ENCODE results near the gene MAP1S. TPM values are rescaled to one million over a fixed set of nuclear protein-coding genes. Genes with fewer than 3 reads are reported as not detected.

The MAP1S gene
- total RNA-seq (2014; rRNA removed; shearing (Covaris generic)), result 11.4 TPM in 2 replicates

GRCh38 chr19:17718947-17719711 lies at the start of gene MAP1S:
Gene MAP1S, plus strand, starts transcription at chr19:17719480. Its CDS starts 23 bp downstream, at chr19:17719503.
- DNase-seq (ENCODE audit: low read depth), result peak; percentile 67

DNA sequence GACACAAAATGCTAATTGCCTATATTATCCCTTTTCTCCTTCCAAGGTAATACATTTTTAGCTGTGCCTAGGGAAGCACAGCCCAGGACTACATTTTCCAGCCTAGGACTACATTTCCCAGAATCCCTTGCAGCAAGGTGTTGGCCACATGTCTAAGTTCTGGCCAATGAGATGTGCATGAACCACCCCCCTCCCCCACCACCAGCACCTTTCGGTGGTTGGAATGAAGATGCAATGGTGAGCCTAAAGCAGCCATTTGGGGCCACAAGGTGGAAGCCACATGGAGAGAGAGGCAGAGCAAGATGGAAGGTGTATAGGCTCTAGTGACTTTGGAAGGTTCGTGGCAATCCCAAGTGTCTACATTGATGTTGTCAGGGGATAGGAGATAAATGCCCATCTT lies 47.4 kb upstream of the MAP1S start:
- DNase-seq (ENCODE audit: low read depth), result peak; percentile 67

- no peak for DNase-seq (ENCODE audit: low read depth)
Measured at GRCh38 chr19:17673937-17674799, 45.1 kb upstream of the MAP1S start.

DNA sequence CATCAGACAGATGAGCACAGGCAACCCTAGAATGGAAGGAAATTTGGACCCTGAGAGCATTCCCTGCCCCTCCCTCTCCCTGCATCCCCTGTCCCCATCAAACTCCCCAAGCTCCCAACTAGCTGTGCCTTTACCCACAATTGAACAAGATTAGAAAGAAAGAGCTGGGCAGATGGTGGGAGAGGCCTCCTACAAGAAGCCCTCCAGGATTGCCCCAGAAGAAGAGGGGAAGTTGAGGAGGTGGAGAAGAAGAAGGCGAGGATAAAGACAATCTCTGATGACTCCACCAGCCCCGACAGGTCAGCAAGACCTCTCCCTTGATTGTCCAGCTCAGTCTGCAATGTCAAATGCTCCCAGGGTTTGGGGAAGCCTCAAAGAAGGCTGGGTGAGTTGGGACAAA lies 43.0 kb upstream of the MAP1S start:
- DNase-seq (ENCODE audit: low read depth), result no peak

- no peak for DNase-seq (ENCODE audit: low read depth)
Measured at GRCh38 chr19:17677002-17677401, 42.3 kb upstream of the MAP1S start.

- no peak for DNase-seq (ENCODE audit: low read depth)
Measured at GRCh38 chr19:17678836-17679235, 40.4 kb upstream of the MAP1S start.

- no peak for DNase-seq (ENCODE audit: low read depth)
Measured at GRCh38 chr19:17679526-17680229, 39.6 kb upstream of the MAP1S start.

DNA sequence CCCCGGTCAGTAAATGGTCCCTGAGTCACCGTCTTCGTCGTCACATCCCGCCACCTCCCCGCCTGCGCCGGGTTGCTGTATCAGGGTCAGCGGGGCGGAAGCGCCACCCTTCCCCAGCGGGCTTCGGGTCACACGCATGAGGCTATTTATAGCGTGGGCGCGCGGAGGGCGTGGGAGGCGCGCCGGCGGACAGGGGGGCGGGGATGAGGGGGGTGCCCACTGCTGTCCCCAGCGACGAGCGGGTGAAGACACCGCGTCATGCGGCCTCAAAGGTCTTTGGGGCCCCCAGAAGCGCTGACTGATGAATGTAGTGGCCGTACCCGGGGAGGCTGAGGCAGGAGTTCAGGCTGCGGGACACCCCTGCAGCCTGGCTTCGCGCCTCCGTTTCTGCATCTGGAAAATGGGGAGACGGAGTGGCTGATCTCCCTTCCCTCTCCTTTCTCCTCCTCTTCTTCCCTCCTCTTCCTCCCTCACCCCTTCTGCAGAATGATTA lies 39.0 kb upstream of the MAP1S start:
- DNase-seq (ENCODE audit: low read depth), result peak; percentile 75

DNA sequence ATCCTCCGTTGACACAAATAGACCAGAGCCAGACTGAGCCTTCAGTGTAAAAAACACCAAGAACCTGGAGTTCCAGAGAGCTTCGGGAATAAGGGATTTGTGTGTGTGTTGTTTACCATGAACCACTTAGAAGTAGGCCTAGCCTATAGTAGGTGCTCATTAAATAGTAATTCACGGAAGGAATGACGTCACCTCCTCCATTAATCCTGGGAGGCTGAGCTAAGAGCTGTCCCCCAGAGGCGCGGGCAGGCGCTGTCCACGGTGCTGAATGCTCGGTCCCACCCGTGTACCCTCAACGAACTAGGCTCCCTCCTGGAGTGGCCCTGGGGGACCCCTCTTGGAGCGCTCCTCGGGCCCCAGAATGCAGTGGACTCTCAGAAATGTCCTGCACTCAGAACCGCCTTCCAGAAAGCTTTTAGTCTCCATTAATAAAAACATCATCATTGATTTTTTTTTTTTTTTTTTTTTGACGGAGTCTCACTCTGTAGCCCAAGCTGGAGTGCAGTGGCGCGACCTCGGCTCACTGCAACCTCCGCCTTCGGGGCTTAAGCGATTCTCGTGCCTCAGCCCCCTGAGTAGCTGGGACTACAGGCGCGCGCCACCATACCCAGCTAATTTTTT lies 37.7 kb upstream of the MAP1S start:
- DNase-seq (ENCODE audit: low read depth), result peak; percentile 76

DNA sequence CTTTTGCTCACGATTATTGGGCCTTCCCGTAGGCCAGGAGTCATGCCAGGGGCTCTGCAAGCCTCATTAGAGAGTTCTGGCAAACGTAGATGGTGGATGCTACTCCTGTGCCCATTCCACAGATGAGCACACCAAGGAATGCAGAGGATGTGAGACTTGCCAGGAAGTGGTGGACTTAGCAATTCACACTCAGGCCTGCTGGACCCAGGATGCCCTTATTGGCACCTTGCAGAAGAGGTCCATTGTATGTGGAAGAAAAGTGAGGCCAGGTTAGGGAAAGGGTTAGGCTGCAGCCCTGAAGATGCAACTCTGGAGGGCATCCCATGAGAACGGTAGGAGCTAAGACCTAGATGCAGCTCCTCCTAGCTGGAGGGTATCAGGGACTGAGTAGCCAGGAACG lies 37.0 kb upstream of the MAP1S start:
- DNase-seq (ENCODE audit: low read depth), result no peak

DNA sequence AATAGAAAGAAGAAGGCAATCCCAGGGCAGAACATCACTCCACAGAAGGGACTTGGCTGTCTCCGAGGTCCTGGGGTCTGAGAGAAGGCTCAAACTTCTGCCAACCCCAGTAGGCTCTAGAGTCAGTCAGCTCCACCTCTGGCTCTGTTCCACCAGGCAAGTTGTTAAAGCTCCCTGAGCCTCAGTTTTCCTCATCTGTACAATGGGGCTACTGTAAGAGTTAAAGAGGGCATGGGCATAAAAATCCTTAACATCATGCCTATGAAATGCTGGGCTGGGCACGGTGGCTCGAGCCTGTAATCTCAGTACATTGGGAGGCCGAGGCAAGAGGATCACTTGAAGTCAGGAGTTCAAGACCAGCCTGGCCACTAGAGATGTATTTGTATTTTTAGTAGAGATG lies 36.2 kb upstream of the MAP1S start:
- no peak for DNase-seq (ENCODE audit: low read depth)

DNA sequence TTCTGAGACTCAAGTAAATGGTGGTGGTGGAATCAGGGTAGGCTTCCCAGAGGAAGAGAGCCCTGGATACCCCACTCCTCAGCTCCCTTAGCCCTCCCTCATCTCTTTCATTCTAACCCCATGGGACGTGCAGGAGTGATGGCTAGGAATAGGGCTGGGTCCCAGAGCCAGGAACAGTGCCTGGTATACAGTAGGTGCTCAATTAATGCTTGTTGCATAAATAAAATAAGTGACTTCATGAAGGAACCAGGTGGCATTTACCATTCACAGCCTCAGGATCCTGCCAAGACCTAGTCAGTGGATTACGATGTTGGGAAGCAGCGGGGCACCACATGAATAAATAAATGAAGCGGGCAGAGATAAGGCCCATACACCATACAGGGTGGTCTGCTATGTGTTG lies 35.0 kb upstream of the MAP1S start:
- no peak for DNase-seq (ENCODE audit: low read depth)

- no peak for DNase-seq (ENCODE audit: low read depth)
Measured at GRCh38 chr19:17685451-17686022, 33.7 kb upstream of the MAP1S start.

DNA sequence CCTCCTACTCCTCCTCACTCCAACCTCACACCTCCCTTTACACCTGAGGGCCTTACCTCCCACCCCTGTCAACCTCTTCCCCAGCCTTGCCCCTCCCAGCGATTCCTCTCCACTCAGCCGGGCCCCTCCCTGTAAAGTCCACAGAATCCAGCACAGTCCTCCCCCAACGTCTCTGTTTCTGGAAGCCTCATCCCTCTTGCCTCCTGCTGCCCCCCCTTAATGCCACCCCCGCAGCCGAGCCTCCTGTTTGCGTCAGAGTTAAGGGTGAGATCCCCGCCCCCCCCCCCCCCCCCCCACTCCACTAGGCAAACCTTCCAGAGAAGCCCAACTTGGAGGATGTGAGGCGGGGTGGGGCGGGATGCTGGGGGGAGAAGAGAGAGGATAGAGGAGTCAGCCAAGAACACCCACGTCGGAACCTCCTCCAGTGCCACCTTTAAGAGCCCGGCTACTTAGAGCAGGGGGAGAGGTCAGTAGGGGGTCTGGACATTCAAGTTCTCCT lies 33.2 kb upstream of the MAP1S start:
- no peak for DNase-seq (ENCODE audit: low read depth)

- DNase-seq (ENCODE audit: low read depth), result peak; percentile 60
Measured at GRCh38 chr19:17686592-17687024, 32.7 kb upstream of the MAP1S start.

DNA sequence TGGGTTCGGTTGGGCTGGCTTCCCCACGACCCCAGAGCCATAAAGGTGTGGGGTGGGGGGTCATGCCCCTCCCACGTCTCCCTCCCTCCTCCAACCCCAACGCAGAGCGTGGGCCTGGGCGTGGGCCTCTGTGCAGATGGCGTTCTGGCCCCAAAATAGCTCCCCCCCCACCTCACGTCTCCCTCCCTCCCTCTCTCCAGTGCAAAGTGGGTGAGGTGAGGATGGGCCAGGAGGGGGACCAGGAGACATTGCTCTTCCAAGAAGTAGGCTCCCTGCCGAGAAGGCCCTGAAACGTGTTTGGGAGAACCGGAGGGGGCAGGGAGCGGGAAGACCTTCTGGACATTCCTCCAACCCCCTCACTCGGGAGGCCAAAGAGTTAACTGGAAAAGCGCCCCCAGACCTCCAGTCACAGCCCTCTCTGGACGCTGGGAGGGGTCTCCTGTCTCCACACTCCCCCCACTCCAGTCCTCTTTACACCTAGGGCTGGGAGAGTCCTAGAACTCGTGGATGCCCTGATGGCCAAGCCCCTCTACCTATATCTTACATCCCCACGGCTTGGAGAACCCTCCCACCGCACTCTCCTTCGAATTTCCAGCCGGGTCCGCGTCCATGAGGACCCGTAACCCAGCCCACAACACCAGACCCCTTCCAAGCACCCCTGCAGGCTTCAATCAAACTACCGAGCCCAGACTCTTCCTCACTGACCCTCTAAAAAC lies 32.0 kb upstream of the MAP1S start:
- no peak for DNase-seq (ENCODE audit: low read depth)

DNA sequence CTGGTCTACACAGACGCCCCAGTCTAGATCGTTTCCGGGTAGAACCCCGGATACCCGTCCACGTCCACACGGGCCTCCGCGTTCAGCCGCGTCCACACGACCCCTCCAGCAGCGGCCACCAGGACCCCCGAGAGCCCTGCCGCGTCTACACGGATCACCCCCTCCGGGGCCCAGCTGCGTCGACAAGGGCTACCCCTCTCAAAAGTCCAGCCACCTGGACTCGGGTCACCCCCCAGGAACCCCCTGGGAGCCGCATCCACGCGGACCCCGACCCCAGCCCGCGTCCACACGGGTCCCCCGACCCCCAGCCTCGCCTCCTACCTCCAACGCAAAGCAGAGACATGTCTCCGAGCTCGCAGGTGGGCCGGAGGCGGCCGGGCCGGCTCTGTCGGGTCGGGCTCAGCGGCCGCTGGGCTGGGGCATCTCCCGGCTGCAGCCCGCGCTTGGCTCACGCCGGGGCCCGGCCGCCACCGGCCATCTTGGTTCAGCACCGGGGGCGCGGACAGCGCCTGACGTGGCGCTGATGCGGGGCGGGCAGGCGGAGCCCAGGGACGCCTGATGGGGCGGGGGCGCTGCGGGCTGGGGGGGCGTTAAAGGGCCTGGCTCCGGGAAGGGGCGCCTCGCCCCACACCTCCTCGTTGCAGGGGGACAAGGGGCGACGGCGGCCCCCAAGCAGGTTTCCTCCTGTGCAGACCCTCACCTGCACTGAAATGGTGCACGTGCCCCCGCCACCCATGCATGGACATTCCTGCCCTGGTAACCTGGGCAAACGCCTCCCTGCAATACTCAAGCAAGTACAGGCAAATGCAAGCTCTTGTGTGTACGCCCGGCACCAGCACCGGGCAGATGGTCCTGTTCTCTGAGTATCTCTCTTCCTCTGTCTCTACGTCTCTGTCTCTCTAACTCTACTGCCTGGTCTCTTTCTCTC lies 31.2 kb upstream of the MAP1S start, which contains the start of gene UNC13A:
Gene UNC13A, minus strand, starts transcription at position 498 of the 928 bp plus-strand sequence. Its CDS starts 155 bp downstream, at position 343.
- peak; percentile 79 for DNase-seq (ENCODE audit: low read depth)

DNA sequence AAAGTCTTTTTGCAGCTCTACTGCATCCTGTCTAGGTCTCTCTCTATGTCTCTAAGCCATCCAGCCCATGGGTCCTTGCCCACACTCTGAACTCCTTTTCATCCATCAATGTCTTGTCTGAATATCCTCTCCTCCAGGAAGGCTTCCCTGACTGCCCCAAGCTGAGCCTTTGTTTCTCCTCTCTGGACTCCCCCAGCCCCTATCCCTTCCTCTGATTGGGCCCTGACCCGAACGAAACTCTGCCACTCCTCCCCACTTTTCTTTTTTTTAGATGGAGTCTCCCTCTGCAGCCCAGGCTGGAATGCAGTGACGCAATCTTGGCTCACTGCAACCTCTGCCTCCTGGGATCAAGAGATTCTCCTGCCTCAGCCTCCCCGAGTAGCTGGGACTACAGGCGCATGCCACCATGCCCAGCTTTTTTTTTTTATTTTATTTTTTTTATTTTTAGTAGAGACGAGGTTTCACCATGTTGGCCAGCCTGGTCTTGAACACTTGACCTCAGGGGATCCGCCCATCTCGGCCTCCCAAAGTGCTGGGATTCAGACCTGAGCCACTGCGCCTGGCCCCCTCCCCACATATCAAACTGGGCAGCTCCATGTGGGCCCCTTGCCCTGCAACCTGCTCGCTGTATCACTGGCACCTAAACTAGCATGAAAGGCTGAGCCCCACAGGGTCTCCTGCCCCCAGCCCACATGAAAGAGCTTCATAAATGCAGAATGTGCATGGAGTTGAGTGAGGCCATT lies 30.3 kb upstream of the MAP1S start:
- no peak for DNase-seq (ENCODE audit: low read depth)
